Colonic mucosa (tissue), 4 donors: ENCODE results near the gene MOB1A. TPM values are rescaled to one million over a fixed set of nuclear protein-coding genes. Genes with fewer than 3 reads are reported as not detected.

Source experiments
- DNase-seq: peaks from one replicate; pipeline ENCODE4 v3.0.0-alpha.2; 2020
- H3K27ac ChIP-seq: fragments of 200-600 bp; one replicate; pipeline ENCODE4 v1.8.0; 2021
- H3K27me3 ChIP-seq: fragments of 200-600 bp; one replicate; pipeline ENCODE4 v1.8.0; 2021
- H3K36me3 ChIP-seq: fragments of 200-600 bp; one replicate; pipeline ENCODE4 v1.8.0; 2021
- H3K4me1 ChIP-seq: fragments of 200-600 bp; one replicate; pipeline ENCODE4 v1.8.0; 2021; ENCODE audit warnings: mild to moderate bottlenecking
- H3K4me3 ChIP-seq: fragments of 200-600 bp; one replicate; pipeline ENCODE4 v1.8.0; 2021
- H3K9ac ChIP-seq, 2 donors: one replicate each; pipeline ENCODE4 v1.7.0; 2013; ENCODE audit warnings: control low read depth in 2 of 2, low read depth in 2 of 2, low read length in 2 of 2
- H3K9me3 ChIP-seq: fragments of 200-600 bp; one replicate; pipeline ENCODE4 v1.8.0; 2021
- intact Hi-C: fragments of 100-400 bp; cut with DNase I; formaldehyde crosslinking; loops from one replicate; pipeline ENCODE4 v1.14.1; 2022
- total RNA-seq, 2 donors: library from RNA; stranded (reverse); fragmentation: NEBNext Ultra II Directional in 1 of 2; extraction: Animal tissue kit (Norgen Biotek cat#: 25700) in 1 of 2; gene quantifications; one replicate each; pipeline ENCODE4 v1.2.1, GENCODE V29; 2021
- TF ChIP-seq, protein P1 (sequence below): fragments of 200-600 bp; IDR thresholded peaks from one replicate; pipeline ENCODE4 v1.8.0; 2022; ENCODE audit warnings: antibody characterized with exemption, mild to moderate bottlenecking
- donor health status: healthy.
- donor health status: DM: no; HTN: no; CAD: no.
- donor health status: DM: no; HTN: no; CAD: no.

The MOB1A gene
- total RNA-seq, 2 donors from 2014 or later, result 124 to 160 TPM

DNA sequence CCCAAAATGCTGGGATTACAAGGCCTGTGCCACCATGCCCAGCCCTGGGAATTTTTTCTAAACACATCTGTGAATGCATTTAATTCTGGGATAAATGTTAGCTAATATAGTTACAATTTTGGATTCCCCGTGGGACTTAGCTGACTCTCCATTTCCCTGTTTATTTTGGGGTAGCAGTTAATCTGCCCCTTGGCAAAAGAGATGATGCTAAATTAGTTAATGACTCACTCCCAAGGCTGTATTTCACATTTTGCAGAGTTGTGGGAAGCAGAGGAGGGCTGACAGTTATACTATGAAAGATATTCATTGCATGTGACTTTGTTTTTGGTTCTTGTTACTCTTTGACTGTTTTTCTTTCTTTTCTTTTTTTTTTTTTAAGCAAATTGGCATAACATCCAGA lies 22.9 kb upstream of the MOB1A start:
- Histone ChIP-seq H3K4me3 (no peak overlapping the region), H3K9me3 (no peaks in the 10 kb centered on the region), H3K27ac (no peak overlapping the region), H3K4me1 (peaks cover 7% of the 10 kb centered on the region), H3K36me3 (no peaks in the 10 kb centered on the region), H3K27me3 (no peaks in the 10 kb centered on the region), H3K9ac (no peak overlapping the region)
- TF ChIP-seq, protein P1, sequence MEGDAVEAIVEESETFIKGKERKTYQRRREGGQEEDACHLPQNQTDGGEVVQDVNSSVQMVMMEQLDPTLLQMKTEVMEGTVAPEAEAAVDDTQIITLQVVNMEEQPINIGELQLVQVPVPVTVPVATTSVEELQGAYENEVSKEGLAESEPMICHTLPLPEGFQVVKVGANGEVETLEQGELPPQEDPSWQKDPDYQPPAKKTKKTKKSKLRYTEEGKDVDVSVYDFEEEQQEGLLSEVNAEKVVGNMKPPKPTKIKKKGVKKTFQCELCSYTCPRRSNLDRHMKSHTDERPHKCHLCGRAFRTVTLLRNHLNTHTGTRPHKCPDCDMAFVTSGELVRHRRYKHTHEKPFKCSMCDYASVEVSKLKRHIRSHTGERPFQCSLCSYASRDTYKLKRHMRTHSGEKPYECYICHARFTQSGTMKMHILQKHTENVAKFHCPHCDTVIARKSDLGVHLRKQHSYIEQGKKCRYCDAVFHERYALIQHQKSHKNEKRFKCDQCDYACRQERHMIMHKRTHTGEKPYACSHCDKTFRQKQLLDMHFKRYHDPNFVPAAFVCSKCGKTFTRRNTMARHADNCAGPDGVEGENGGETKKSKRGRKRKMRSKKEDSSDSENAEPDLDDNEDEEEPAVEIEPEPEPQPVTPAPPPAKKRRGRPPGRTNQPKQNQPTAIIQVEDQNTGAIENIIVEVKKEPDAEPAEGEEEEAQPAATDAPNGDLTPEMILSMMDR, result no peak
- intact Hi-C loops, result no loop called here
- DNase-seq, result no peak

DNA sequence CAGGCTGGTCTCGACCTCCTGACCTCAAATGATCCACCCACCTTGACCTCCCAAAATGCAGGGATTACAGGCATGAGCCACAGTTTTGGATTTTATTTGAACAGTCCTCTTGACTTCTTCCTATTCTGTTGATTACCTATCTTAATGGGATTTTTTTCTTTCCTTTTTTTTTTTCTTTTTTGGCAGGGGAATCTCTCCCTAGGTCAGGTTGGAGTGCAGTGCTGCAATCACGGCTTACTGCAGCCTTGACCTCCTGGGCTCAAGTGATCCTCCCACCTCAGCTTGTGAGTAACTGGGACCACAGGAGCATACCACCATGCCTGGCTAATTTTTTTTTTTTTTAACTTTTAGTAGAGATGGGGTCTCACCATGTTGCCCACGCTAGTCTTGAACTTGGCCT lies 22.5 kb upstream of the MOB1A start:
- no peak for DNase-seq
- no peaks in the 10 kb centered on the region for H3K36me3 ChIP-seq
- H3K4me3 ChIP-seq, result no peak overlapping the region
- H3K9ac ChIP-seq, result no peak overlapping the region
- no peaks in the 10 kb centered on the region for H3K9me3 ChIP-seq
- H3K27me3 ChIP-seq, result no peaks in the 10 kb centered on the region
- H3K4me1 ChIP-seq, result peaks cover 3% of the 10 kb centered on the region
- H3K27ac ChIP-seq, result no peak overlapping the region
- intact Hi-C loops, result no loop called here
- TF ChIP-seq, protein P1, result no peak

DNA sequence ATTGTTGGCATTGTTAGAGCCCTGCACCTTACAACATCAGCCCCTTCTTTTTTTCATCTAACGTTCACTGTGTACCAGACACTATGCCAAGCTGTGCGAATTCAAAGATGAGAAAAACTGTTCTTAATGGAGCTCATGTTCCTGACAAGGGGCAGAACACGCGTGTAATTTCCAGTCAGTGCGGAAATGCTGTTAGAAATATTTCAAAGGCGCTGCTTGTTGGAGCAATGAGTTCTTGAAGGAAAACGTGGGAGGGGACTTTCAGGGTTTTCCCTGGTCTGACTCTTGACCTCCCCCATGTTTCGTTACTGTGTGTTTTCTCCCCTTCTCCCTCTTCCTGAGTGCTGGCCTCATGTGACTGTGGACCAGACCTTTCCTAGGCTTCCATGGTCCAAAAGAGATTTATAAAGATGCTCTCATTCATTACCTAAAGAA lies 21.2 kb upstream of the MOB1A start:
- Histone ChIP-seq H3K4me3 (peak overlapping the region; percentile 94), H3K36me3 (no peaks in the 10 kb centered on the region), H3K4me1 (no peaks in the 10 kb centered on the region), H3K9ac (no peak overlapping the region), H3K9me3 (no peaks in the 10 kb centered on the region), H3K27ac (no peak overlapping the region), H3K27me3 (no peaks in the 10 kb centered on the region)
- no peak for DNase-seq
- TF ChIP-seq, protein P1, result no peak
- intact Hi-C loops, result no loop called here

DNA sequence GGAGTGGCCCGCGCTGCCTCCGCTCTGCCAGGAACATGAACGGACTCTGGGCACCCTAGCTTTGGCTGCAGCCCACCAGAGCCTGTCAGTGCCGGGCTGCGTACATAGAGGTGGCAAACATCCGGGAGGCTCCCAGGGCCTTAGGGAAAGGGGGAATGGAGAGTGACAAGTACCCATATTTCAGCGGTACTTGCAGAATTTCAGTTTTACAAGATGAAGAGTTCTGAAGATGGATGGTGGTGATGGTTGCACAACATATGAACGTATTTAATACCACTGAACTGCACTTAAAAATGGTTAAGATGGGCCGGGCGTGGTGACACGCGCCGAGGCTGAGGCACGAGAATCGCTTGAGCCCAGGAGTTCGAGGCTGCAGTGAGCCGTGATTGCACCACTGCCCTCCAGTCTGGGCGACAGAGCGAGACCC lies 20.6 kb upstream of the MOB1A start:
- no peak for DNase-seq
- no peaks in the 10 kb centered on the region for H3K27me3 ChIP-seq
- no peaks in the 10 kb centered on the region for H3K36me3 ChIP-seq
- peak overlapping the region; percentile 95 for H3K27ac ChIP-seq
- intact Hi-C loops, result no loop called here
- no peaks in the 10 kb centered on the region for H3K9me3 ChIP-seq
- TF ChIP-seq, protein P1, result no peak
- peak overlapping the region; percentile 82 to 90 for H3K9ac ChIP-seq
- no peaks in the 10 kb centered on the region for H3K4me1 ChIP-seq
- peak overlapping the region; percentile 94 for H3K4me3 ChIP-seq

DNA sequence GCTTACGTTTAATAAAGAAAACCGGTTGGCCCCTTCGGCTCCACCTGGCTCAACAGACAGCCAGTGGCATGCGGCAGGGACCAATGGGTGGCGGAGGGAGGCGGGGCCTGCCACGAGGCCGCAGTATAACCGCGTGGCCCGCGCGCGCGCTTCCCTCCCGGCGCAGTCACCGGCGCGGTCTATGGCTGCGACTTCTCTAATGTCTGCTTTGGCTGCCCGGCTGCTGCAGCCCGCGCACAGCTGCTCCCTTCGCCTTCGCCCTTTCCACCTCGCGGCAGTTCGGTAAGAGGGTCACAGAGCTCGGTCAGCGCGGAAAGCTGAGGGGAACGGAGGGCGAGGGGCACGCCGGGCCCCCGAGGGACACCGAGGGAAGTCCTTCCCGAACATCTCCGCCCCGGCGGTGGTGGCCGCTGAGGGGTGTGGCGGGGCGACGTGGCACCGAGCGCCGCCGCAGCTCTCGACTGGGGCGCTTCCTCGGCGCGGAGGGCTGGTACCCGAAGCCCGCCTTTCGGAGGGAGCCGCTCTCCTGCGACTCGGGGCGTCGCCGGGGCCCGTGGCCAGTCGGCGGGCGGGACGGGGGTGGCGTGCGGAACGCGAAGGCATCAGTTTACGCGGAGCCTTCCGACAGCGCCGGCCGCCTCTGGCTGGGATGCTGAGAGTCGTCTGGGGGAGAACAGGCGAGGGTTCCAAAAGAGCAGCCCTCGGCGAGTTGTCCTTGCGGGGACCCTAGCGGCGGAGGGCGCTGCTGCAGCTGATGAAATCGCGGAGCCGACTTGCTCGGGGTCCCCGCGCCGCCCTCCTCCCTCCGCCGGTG lies 20.0 kb upstream of the MOB1A start, which contains the start of gene MTHFD2:
Gene MTHFD2 (plus strand): TSS at position 155 of the 814 bp plus-strand sequence. CDS start 27 bp downstream, at position 182.
- Histone ChIP-seq H3K36me3 (no peaks in the 10 kb centered on the region), H3K27me3 (no peaks in the 10 kb centered on the region), H3K27ac (peak within 1 kb of the TSS; percentile 95), H3K9me3 (no peaks in the 10 kb centered on the region), H3K9ac (peak within 1 kb of the TSS; percentile 82 to 90), H3K4me3 (peak within 1 kb of the TSS; percentile 94), H3K4me1 (no peaks in the 10 kb centered on the region)
- peak; percentile 93 for DNase-seq
- intact Hi-C loops, result no loop called here
- TF ChIP-seq, protein P1, result peak; percentile 70
